ENCODE data around the gene ATXN1. TPM values are rescaled to one million over a fixed set of nuclear protein-coding genes. Genes with fewer than 3 reads are reported as not detected.

Gene ATXN1
- polyA plus RNA-seq, 2 of the 4 experiments (the other 2 are of a cell fraction) = 2.9 to 8.3 TPM

DNA sequence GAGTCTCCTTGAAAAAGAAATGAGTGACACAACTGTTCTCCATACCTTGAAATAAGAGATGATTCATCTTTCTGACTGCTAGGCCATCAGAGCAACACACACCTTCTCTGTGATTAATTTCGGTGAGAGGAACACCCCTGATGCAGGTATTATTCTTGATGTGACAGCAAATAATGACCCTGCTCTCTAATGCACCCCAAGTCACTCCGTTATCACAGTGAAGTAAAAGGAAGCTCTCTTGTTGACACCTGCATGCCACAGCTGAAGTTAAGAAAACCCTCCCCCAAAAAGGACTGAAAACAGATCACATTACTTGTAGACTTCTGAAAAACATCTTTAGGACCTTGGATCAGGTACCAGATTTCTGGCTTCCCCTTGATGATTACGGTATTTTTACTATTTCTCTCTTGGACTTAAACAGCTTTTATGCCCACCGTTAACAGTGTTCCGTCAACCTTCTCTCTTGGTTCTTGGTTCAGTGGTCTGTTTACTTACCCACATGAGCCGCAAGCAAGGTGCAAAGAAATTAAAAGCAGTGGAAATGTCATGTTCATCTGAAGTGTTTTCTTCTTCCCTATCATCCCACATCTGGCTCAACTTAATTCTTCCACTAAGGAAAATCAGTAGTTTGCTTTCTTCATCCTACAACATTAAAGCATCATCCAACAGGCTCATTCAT, 273.1 kb downstream of the ATXN1 start (continued):
- no peak for TF ChIP-seq RAD21 (conservative IDR thresholded peaks at IDR 0.05 in 1 of 2, IDR thresholded peaks at IDR 0.05 in 1 of 2)
- TF ChIP-seq, protein P1, sequence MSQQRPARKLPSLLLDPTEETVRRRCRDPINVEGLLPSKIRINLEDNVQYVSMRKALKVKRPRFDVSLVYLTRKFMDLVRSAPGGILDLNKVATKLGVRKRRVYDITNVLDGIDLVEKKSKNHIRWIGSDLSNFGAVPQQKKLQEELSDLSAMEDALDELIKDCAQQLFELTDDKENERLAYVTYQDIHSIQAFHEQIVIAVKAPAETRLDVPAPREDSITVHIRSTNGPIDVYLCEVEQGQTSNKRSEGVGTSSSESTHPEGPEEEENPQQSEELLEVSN (IDR thresholded peaks at IDR 0.05; ENCODE audit: borderline replicate concordance, low read depth) = no peak
- no peak for TF ChIP-seq GATA3 (IDR thresholded peaks at IDR 0.05; ENCODE audit: borderline replicate concordance)
- TF ChIP-seq EP300 (IDR thresholded peaks at IDR 0.05) = no peak
- no peak for TF ChIP-seq EHF (CRISPR knock-in tag; IDR thresholded peaks at IDR 0.05)
- no peak for TF ChIP-seq KDM5A (IDR thresholded peaks at IDR 0.05)
- no peak for TF ChIP-seq KDM1A (IDR thresholded peaks at IDR 0.05; ENCODE audit: low read depth)
- no peak for TF ChIP-seq ESRRA (IDR thresholded peaks at IDR 0.05; ENCODE audit: borderline replicate concordance, low read length)
- TF ChIP-seq CBX8 (IDR thresholded peaks at IDR 0.05) = no peak

- ChIA-PET CTCF (no interaction called here), POLR2A (no interaction called here)
- 89% methylated on average over 11 of the region's 11 CpGs for WGBS (ENCODE audit: missing lambda C conversion rate)
- Histone ChIP-seq H3K4me2 (no peak overlapping the region), H3K27ac (no peak overlapping the region), H3K4me1 (no peaks in the 10 kb centered on the region), H3K9me3 (peaks cover 11% of the 10 kb centered on the region; the same call in 2 of the 3 replicates), H3K4me3 (no peak overlapping the region)
- ATAC-seq (no peak), FAIRE-seq (no peak), DNase-seq (ENCODE audit: low read depth in 1 of 2, low spot score in 1 of 2) (no peak)
- TF ChIP-seq ZSCAN20 (CRISPR knock-in tag; IDR thresholded peaks at IDR 0.05) = no peak
- no peak for TF ChIP-seq SREBF2 (IDR thresholded peaks at IDR 0.05)
- TF ChIP-seq FOSL2 (IDR thresholded peaks at IDR 0.05) = no peak
- TF ChIP-seq FOSL2 (CRISPR knock-in tag; IDR thresholded peaks at IDR 0.05) = no peak
- no peak for TF ChIP-seq KDM5A (IDR thresholded peaks at IDR 0.05)
- TF ChIP-seq, protein P2, sequence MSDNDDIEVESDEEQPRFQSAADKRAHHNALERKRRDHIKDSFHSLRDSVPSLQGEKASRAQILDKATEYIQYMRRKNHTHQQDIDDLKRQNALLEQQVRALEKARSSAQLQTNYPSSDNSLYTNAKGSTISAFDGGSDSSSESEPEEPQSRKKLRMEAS (IDR thresholded peaks at IDR 0.05) = no peak
- no peak for TF ChIP-seq JUNB (IDR thresholded peaks at IDR 0.05)
- TF ChIP-seq EHMT2 (IDR thresholded peaks at IDR 0.05; ENCODE audit: low read depth) = no peak
- TF ChIP-seq, protein P3, sequence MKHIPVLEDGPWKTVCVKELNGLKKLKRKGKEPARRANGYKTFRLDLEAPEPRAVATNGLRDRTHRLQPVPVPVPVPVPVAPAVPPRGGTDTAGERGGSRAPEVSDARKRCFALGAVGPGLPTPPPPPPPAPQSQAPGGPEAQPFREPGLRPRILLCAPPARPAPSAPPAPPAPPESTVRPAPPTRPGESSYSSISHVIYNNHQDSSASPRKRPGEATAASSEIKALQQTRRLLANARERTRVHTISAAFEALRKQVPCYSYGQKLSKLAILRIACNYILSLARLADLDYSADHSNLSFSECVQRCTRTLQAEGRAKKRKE (CRISPR knock-in tag; IDR thresholded peaks at IDR 0.05; ENCODE audit: low read depth) = no peak
- no peak for TF ChIP-seq BHLHE40 (IDR thresholded peaks at IDR 0.05; ENCODE audit: low read depth, low read length)
- no peak for TF ChIP-seq RNF2 (IDR thresholded peaks at IDR 0.05; ENCODE audit: borderline replicate concordance, low read depth)
- no peak for TF ChIP-seq MAZ (IDR thresholded peaks at IDR 0.05; ENCODE audit: borderline replicate concordance, low read depth, low read length)
- TF ChIP-seq USF2 (IDR thresholded peaks at IDR 0.05) = no peak
Observed at GRCh38 chr6:16486661-16487060, 274.6 kb downstream of the ATXN1 start.

DNA sequence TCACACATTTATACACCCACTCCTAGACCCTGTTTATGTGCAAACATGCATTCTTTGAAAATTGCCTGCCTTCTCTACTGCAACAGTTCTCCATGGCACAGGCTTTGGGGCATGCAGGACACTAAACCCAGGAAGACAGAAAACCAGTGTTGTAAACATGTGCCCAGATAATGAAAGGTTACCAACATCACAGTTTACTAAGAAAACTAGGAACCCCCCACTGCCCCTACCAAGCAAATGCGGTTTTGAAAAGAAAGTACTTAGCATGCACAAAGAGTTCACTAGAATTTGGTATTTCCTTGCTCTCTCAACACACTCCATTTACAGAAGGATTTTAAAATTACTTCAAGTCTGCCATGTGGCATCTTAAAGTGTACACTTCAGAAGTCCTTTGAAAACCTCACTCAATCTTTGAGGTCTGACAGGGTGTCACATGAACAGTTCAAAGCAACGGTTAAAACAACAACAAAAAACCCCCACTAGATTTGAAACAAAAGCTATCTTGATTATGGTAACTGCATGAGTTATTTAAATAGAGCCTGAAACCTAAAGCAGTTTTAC, 277.9 kb downstream of the ATXN1 start:
- no peak overlapping the region for H3K4me3 ChIP-seq
- FAIRE-seq (no peak), DNase-seq (ENCODE audit: low read depth in 1 of 2, low spot score in 1 of 2) (no peak), ATAC-seq (no peak)
- ChIA-PET CTCF (no interaction called here), POLR2A (no interaction called here)
- H3K9me3 ChIP-seq = peaks cover 11% of the 10 kb centered on the region; the same call in 2 of the 3 replicates
- TF ChIP-seq HOXA7 (CRISPR knock-in tag; IDR thresholded peaks at IDR 0.05) (no peak), FOSL2 (IDR thresholded peaks at IDR 0.05) (no peak), FOSL2 (CRISPR knock-in tag; IDR thresholded peaks at IDR 0.05) (no peak), KDM5A (IDR thresholded peaks at IDR 0.05) (no peak), JUNB (IDR thresholded peaks at IDR 0.05) (no peak), EP300 (IDR thresholded peaks at IDR 0.05) (no peak), MYC (IDR thresholded peaks at IDR 0.05; ENCODE audit: borderline replicate concordance, low read length) (no peak), HOXB13 (CRISPR knock-in tag; IDR thresholded peaks at IDR 0.05; ENCODE audit: low read depth) (no peak), CHD4 (IDR thresholded peaks at IDR 0.05; ENCODE audit: borderline replicate concordance) (no peak), ZSCAN20 (CRISPR knock-in tag; IDR thresholded peaks at IDR 0.05) (no peak), NPAS2 (CRISPR knock-in tag; IDR thresholded peaks at IDR 0.05; ENCODE audit: borderline replicate concordance) (no peak), FOXS1 (CRISPR knock-in tag; IDR thresholded peaks at IDR 0.05) (no peak)
- TF ChIP-seq, protein P4, sequence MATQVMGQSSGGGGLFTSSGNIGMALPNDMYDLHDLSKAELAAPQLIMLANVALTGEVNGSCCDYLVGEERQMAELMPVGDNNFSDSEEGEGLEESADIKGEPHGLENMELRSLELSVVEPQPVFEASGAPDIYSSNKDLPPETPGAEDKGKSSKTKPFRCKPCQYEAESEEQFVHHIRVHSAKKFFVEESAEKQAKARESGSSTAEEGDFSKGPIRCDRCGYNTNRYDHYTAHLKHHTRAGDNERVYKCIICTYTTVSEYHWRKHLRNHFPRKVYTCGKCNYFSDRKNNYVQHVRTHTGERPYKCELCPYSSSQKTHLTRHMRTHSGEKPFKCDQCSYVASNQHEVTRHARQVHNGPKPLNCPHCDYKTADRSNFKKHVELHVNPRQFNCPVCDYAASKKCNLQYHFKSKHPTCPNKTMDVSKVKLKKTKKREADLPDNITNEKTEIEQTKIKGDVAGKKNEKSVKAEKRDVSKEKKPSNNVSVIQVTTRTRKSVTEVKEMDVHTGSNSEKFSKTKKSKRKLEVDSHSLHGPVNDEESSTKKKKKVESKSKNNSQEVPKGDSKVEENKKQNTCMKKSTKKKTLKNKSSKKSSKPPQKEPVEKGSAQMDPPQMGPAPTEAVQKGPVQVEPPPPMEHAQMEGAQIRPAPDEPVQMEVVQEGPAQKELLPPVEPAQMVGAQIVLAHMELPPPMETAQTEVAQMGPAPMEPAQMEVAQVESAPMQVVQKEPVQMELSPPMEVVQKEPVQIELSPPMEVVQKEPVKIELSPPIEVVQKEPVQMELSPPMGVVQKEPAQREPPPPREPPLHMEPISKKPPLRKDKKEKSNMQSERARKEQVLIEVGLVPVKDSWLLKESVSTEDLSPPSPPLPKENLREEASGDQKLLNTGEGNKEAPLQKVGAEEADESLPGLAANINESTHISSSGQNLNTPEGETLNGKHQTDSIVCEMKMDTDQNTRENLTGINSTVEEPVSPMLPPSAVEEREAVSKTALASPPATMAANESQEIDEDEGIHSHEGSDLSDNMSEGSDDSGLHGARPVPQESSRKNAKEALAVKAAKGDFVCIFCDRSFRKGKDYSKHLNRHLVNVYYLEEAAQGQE (IDR thresholded peaks at IDR 0.05) = no peak
- no peak overlapping the region for H3K4me2 ChIP-seq
- H3K27ac ChIP-seq = no peak overlapping the region
- no peaks in the 10 kb centered on the region for H3K4me1 ChIP-seq
- WGBS (ENCODE audit: missing lambda C conversion rate) = 79% methylated on average over 2 of the region's 2 CpGs
